Choroid plexus epithelial cell (primary cell): ENCODE data around the gene TPCN1.

Experiments used
- DNase-seq: peaks from one replicate; pipeline ENCODE4 v3.0.0-alpha.2; 2010; ENCODE audit warnings: low read depth
- H3K4me3 ChIP-seq: 2 replicates; pipeline ENCODE4 v1.5.1; 2011; ENCODE audit warnings: low read depth, mild to moderate bottlenecking, control low read depth, low read length, moderate library complexity
- CTCF ChIP-seq: conservative IDR thresholded peaks from 2 replicates; pipeline ENCODE4 v1.5.1; 2011; ENCODE audit warnings: low read depth, mild to moderate bottlenecking, control low read depth, inconsistent platforms, low read length, moderate library complexity

TPCN1 gene

DNA sequence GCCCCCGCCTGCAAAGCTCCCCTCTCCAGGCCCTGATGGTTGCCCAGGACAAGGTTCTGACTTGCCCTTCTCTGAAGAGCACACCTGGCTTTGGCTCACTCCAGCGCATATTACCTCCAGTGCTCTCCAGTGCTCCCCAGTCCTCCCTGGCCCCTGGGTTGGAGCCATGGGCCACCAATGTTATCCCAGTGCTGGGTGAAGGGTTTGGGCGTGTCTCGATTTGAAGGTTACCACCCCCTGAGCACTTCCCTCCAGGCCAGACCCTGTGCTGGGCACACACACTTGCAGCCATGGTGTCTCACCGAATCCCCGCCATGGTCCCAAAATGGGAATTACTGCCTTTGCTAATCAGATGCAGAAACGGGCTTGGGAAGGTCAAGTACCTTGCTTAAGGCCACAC, 24.7 kb upstream of the TPCN1 start:
- no peak overlapping the region for H3K4me3 ChIP-seq
- TF ChIP-seq CTCF: no peak
- no peak for DNase-seq

DNA sequence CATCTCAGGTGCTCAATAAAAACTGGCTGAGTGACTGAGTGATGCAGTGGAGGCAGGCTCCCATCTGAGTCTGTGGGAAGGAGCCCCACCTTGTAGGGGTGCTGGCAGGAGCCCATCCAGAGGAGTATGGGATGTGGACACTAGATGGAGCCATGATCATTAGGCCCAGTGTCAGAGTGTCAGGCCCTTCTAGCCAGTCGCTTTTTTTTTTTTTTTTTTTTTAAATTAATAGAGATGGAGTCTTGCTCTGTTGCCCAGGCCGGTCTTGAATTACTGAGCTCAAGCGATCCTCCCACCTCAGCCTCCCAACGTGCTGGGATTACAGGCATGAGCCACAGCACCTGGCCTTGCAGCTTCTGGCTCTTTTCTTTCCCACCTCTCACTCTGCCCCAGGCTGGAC, 24.3 kb upstream of the TPCN1 start:
- DNase-seq: peak; percentile 89
- peak; percentile 84 for TF ChIP-seq CTCF

GRCh38 chr12:113197518-113198077, 23.7 kb upstream of the TPCN1 start:
- no peak overlapping the region for H3K4me3 ChIP-seq
- no peak for TF ChIP-seq CTCF
- no peak for DNase-seq

More for the DNA sequence above, 24.3 kb upstream of the TPCN1 start:
- no peak overlapping the region for H3K4me3 ChIP-seq

GRCh38 chr12:113198296-113198695, 23.0 kb upstream of the TPCN1 start:
- DNase-seq: no peak
- no peak overlapping the region for H3K4me3 ChIP-seq
- no peak for TF ChIP-seq CTCF

DNA sequence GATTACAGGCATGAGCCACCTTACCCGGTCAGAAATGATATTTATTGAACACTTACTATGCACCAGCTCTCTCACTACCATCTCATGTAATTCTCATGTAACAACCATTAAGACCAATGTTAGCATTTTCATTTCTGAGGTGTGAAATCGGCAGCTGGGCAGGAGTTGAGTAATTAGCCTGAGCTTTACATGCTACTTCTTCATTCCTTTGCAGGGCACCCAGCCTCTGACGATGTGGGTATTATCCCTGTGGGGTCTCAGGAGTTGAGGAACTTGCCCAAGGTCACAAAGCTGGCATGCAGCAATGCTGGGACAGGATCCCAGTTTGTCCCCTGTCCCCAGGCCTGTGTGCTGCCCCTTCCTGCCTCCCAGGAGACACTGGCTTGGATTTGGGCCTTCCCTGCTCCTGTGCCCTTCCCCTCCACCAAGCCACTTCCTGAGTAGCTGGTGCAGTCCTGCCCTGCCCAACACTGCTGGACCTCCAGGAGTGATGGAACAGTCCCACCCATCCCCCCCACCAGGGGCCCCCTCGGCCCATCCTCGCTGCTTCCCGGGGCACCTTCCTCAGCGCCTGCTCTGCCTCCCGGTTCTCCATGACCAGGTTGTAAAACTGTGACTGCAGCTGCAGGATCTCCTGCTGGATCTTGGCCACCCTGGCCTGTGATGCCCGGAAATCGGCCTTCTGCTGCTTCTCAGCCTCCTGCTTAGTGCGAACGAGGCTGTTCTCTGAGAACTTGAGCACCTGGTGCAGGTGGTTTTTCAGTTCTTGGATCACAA, 21.1 kb upstream of the TPCN1 start:
- no peak for DNase-seq
- TF ChIP-seq CTCF: no peak

DNA sequence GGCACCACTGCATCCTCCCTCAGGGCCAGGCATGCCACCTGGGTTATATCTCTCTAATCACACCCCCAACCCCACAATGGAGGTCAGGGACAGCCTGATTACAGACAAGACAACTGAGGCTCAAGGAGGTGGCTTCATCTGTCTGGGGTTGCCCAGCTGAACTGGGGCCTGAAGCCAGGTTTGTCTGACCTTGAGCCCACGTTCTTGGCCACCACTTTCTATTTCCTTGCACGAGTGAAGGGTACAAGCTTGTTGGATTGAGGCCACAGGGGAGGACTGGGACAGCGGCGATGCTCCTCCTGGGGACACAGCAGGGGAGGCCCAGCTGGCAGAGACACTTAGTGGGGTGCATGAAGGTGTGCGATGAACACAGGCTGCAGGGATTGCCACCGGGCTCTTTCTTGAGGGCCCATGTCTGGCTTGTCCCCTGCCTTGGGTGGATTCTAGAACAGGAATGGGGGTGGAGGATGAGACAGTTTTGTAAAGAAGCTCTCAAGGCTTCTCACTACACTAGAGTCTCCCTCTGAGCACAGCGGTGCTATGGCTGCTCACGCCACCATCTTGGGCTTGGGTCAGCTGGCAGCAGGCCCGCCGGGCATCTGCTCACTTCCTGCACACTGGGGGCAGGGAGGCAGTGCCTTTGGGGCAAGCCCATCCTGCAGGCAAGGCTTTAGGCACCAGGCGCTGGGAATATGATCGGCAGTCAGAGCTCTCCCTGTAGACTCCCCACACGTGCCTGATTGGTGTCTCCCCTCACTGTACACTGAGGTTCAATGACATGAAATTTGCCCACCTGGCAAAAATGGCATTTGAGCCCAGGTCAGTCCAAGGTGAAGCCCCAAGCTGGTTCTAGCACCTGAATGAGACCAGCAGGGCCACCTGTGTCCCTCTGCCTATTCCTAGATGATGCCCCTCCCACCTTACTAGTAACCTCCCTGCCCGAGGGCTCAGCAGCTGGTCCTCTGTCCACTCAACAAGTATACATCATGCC, 19.8 kb upstream of the TPCN1 start:
- TF ChIP-seq CTCF: no peak
- no peak overlapping the region for H3K4me3 ChIP-seq
- DNase-seq: no peak

More for the DNA sequence above, 21.1 kb upstream of the TPCN1 start:
- no peak overlapping the region for H3K4me3 ChIP-seq
